Inferior parietal cortex (tissue), 1 donor: ENCODE results near the gene HEXD.
"Not testable (repeated sequence)": the region's sequence is repeated elsewhere in the genome, so short reads cannot be mapped to it uniquely, and the experiment has no call there.

Source experiments
- DNase-seq: peaks from one replicate; pipeline ENCODE4 v3.0.0-alpha.2; 2016; ENCODE audit errors: extremely low spot score

HEXD gene

GRCh38 chr17:82382220-82382932 is 35.8 kb upstream of the HEXD start:
- DNase-seq, result not testable (repeated sequence)

GRCh38 chr17:82382933-82383255 is 35.3 kb upstream of the HEXD start:
- no peak for DNase-seq

DNA sequence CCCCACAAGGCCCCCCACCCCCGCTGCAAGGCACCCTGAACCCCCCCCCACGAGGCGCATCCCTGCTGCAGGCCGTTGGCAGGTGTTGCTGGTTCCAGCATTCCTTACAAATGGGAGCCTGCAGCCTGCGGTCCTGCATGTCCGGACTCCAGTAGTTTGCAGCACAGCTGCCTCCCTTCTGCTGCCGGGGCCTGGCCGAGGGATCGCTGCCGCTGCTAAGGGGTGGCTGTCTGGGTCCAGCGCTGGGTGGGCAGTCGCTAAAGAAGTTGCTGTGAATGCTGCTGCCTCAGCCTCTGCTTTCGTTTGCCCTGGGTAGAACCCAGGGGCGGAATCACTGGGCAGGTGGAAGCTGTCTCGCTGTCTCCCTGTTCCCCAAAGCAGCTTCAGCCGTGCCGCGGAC is 34.7 kb upstream of the HEXD start:
- DNase-seq, result no peak

DNA sequence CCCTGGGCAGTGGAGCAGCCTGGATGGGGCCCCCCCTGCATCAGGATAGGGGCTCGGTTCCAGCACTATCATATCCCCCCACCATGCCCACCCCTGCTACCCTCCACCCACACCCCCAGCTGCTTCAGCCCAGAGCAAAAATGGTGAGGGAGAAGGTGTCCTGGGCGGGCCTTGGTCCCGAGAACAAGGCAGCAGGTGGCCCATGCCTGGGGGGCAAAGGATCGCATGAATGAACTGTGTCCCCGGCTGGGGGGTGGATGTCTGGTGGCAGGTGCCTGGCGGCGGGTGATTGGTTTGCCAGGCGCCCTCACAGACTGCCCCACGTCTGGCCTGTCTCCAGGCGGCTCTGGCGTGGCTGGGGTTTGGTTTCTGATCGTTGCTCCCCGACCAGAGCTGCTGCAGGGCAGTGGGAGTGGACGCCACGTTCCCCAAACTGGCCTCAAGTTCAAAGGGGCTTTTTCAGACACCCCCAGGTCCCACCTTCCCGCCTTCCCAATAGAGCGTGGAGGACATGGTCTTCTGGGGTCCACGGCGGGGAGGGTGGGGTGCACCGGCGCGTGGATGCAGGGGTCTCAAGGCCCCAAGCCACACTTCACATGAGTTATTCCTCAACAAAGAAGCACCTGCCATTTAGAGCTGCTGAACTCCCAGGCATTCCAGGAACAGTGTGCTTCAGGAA is 34.0 kb upstream of the HEXD start:
- no peak for DNase-seq

DNA sequence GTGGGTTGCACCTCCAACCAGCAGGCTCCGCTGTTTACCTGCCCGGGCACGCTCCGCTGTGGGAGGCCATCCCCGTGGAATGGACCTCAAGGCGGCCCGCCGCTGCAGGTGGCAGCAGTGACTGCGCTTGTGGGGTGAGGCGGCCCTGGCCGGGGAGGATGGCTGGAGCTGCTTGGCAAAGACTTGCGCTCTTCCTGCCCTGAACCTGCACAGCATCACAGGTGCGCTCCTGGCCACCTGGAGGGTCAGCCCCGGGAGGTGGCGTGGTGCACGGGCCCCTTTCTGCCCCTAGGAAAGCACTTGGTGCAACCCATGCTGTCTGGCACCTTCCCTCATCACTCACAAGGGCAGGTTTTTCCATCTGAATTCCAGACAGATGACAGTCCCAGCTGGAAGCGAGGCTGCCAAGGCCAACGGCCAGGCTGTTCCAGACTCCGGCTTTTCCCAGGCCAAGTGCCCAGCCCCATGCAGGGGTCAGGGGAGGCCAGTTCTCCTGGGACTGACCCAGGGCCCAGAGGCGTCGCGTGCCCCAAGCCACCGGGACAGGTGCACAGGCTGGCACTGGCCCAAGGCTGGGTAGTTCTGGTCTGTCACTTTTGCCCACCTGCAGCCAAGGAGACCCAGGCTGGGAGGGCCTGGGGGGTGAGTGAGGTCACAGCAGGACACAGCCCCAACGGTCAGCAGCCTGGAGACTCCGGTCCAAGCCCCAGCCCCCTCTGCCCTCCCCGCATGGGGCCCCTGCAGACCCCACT is 33.2 kb upstream of the HEXD start:
- DNase-seq, result no peak

- DNase-seq, result no peak
These were observed 32.4 kb upstream of the HEXD start for GRCh38 chr17:82385559-82386254.

- no peak for DNase-seq
These were observed 31.8 kb upstream of the HEXD start for GRCh38 chr17:82386255-82386831.

DNA sequence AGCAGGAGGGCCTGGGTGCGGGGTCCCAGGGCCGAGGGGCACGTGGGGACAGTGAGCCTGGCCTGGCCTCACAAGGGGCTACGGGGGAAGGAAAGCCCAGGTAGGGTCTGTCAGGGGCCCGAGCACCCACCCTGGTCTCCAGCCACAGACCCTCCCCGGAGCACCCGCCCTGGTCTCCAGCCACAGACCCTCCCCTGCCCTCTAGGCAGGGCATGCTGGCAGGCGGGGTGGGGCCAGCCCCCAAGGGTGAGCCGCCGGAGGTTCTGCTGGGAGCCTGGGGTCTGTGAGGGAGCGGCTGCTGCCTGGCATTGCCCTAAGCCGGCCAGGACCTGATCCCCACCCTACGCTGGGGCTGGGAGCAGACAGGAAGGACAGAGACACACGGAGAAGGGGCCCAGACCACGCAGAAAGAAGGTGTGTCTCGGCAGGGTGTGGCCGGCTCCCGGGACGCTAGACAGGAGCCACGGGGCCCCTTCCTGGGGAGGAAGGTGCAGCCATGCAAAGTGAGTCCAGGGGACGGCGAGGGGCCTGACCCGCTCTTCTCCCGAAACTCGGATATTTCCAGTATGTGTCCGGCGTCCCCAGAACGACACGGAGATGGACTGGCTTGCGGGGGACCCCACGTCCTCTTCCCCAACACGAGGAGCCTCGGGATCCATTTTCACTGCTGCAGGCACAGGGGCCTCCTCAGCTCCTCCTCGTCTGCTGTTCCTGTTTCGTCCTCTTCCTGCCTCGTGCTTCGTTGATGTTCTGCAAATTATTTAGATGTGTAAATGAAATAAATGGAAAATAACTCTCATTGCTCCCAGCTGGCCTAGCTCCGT is 31.1 kb upstream of the HEXD start:
- no peak for DNase-seq

DNA sequence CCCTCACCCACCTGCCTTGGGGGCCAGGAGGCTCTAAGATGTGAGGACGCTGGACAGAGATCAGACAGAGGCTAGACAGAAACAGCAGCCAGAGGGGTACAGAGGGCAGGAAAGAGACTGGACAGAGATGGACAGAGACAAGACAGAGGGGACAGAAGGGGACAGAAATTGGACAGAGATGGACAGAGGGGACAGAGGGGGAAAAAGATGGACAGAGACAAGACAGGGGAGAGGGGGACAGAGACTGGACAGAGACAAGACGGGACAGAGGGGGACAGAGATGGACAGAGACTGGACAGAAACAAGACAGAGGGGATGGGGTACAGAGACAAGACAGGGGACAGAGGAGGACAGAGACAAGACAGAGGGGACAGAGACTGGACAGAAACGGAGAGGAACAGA is 30.4 kb upstream of the HEXD start:
- no peak for DNase-seq

GRCh38 chr17:82388223-82388921 is 29.8 kb upstream of the HEXD start:
- DNase-seq, result no peak

DNA sequence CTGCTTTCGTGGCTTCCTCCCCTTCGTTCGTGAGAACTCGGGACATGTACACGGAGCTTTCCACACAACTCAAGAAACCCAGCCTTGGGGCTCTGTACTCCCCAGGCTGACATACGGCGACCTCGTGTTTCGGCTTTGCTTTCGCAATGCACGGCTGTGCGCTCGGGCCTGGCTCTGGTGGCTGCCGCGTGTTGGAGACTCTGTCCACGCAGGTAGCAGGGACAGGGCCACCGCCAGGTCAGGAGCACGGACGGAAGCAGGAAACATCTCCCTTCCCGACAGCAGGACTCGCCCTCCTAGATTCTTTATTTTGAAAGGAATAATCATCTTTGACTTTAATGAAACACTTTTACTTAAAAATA is 29.2 kb upstream of the HEXD start:
- no peak for DNase-seq

GRCh38 chr17:82389379-82389778 is 28.8 kb upstream of the HEXD start:
- DNase-seq, result no peak

DNA sequence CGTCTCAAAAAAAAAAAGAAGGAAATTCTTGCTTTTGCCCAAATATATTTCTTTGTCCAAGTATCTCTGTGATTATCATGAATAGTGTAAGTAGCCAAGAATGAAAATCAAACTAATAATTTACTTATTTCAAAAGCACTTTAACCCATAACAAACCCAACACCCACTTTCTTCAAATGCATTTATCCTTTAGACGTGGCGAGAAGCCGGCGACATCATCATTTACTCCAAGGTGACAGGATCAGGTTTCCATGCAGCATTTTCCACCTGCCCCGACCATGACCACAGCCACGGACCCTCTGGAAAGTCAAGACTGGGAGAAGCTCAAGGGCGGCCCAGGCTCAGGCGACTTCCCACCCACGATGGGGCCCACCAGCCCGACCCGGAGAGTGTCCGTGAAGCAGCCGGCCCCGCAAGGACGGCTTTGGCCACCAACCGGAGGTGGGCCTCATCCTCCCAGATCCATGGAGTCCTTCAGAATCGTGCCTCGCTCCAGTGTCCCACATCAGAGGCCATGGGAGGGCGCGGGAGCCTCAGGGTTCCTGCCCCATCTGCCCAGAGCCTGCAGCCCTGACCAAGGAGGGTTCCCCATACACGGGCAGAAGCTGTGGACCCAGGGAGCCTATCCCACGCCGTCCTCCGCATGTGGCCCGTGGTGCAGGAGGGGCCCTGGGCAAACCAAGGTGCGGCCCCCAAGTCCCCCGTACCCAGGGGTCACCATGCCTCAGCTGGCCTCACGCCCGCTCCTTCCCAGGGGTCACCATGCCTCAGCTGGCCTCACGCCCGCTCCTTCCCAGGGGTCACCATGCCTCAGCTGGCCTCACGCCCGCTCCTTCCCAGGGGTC is 27.9 kb upstream of the HEXD start:
- no peak for DNase-seq

- no peak for DNase-seq
These were observed 27.2 kb upstream of the HEXD start for GRCh38 chr17:82390860-82391435.

- no peak for DNase-seq
These were observed 26.6 kb upstream of the HEXD start for GRCh38 chr17:82391496-82392066.

- DNase-seq, result no peak
These were observed 25.8 kb upstream of the HEXD start for GRCh38 chr17:82392209-82392920.

DNA sequence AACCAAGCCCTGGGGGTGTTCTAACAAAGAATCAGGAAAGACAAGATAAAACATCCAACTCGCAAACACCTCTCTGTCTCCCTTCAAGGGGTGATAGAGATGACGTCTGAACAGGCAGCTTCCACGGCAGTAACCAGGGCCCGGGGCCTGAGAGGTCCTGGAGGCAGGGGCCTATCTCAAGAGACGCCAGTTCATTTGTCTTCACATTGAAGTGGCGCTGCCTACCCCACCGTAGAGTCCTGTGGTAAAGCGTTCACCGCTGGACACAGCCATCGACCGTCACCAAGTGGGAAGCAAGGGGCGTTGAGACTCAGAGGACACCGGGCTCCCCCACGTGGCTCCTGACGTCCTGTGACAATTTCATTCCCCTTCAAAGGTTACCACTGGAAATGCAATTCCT is 25.2 kb upstream of the HEXD start:
- DNase-seq, result no peak

DNA sequence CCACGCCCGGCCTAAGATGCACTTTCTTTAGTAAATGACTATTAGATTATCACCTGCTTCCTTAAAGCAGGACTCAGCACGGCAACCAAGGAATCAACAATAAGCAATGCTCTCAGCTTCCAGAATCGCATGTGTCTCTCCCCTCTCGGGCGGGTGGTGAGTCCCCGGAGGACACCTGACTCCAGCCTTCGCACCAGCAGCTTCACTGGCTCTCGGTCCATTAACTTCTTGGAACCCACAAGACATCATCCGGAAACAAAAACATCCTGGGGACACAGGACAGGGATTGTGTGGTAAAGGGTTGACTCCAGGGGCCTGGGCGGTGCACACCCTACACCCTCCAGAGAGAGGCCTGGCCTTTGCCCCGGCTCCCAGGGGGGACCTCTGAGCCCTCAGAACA is 23.9 kb upstream of the HEXD start:
- DNase-seq, result no peak
